ENCODE results near the gene FAM118B.
A peak's percentile ranks its signal among the peaks of the same experiment; 100 is the strongest.
"Not testable (repeated sequence)": the region's sequence is repeated elsewhere in the genome, so short reads cannot be mapped to it uniquely, and the experiment has no call there.

Gene FAM118B

GRCh38 chr11:126277780-126278179, 66.2 kb downstream of the FAM118B start:
- DNase-seq (ENCODE audit: low spot score), result no peak

DNA sequence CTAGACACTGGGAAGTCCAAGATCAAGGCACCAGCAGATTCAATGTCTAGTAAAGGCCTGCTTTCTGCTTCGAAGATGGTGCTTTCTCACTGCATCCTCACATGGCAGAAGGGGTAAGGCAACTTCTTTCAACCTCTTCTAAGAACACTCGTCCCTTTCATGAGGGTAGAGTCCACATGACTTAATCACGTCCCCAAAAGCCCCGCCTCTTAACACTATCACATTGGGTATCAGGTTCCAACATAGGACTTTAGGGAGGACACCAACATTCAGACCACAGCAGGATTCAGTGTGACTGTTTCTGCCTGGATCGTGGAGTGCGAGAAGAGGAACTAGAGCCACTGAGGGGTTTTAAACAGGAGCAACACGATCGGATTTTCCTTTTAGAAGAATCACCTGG, 67.6 kb downstream of the FAM118B start:
- DNase-seq (ENCODE audit: low spot score), result no peak

DNA sequence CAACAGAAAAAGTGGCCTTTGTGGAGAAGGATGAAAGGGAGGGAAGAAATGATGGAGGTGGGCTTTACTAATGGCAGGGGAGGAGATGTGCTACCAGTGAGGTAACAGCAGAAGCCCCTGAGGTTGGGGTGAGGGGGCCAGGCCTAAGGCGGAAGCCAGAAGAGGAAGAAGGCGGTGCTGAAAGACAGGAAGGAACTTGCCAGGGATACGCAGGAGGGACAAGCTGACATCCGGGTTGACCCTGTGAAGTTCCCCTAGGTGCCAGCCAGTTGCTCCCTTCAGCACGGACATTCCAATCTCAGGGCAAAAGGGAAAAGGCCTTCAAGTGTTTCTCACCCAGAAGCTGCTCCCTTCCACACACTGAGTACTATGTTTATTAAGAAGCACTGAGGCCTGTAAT, 69.0 kb downstream of the FAM118B start:
- no peak for DNase-seq (ENCODE audit: low spot score)

DNA sequence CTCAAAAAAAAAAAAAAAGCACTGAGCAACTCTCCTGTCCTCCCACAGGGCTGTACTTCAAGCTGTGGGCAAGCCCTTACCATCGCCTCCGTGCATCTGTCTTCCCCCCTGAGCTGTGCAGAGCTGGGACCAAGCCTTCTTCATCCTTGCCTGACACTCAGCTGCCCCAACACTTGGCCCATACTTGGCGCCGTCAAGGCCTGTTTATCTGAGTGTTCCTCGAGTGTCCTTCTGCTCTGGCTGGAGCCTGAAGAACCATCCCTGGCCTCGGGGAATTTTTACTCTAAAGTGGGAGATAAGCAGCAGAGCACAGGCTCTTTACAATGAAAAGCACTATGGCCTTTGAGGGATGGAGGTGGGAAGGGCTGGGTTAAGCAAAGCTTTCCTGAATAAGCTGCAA, 69.7 kb downstream of the FAM118B start:
- no peak for DNase-seq (ENCODE audit: low spot score)

- no peak for DNase-seq (ENCODE audit: low spot score)
Observed at GRCh38 chr11:126281666-126282175, 70.1 kb downstream of the FAM118B start.

- peak; percentile 41 for DNase-seq (ENCODE audit: low spot score)
Observed at GRCh38 chr11:126282361-126282735, 70.8 kb downstream of the FAM118B start.

DNA sequence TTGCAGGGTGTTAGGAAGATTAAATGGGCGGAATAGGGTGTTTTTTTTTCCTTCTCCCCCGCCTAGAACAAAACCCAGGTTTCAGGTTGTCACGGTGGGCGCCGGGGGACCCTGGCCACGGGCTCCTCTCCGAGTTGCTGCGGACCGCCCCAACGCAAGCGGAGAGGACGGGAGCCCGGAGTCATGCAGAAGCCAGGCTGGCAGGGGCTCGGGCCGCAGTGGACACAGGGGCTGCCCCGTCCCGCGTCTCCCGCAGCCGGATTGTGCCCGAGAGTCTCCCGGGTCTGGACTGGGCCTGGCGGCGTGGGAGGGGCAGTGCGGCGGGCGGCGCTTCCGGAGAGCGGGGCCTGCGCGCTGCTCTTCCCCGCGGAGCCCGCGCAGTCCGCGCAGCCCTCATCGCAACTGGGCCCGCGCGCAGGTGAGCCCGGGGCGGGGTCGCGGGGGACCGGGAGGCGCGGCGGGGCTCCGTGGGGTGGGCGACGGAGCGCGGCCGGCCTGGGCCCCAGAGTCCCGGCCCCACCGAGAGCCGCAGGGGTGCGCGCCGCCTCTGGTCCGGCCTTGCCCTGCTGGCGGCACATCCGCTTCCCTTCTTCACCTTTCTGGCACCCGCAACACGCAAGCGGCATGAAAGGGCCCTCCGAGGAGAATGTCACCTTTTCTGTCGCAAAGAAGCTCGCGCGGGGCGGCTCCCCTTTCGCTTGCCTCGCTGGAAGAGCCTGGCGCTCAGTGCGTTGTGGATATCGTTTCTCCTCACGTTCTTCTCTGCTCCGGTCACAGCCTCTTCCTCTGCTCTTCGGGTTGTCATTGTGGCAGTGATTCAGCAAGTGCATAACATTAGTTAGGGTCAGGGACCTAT, 71.4 kb downstream of the FAM118B start, which contains the start of gene TIRAP:
TSS of gene TIRAP (plus strand) at position 358 of the 856 bp plus-strand sequence. CDS start 7,802 bp downstream, outside the sequence.
- peak; percentile 77 for DNase-seq (ENCODE audit: low spot score)

- peak; percentile 88 for DNase-seq (ENCODE audit: low spot score)
Observed at GRCh38 chr11:126284829-126285228, 73.2 kb downstream of the FAM118B start.

DNA sequence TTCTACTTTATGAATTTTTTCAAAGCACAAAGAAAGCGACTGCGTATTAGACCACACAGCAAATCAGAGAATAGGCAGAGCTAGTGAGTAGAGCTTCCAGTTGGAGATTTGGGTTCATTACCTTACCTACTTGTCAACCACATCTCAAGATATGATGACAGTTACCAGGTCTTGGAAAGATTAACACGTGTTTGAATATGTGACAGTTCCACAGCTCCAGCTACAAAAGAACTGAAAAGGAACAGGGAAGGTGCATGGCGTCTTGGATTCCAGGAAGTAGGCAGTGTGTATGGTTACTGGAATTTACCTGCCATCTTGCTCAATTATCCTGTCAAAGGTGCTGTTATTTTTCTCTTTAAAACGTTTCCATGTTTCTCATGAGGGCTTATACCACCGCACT, 76.7 kb downstream of the FAM118B start:
- DNase-seq (ENCODE audit: low spot score), result no peak

DNA sequence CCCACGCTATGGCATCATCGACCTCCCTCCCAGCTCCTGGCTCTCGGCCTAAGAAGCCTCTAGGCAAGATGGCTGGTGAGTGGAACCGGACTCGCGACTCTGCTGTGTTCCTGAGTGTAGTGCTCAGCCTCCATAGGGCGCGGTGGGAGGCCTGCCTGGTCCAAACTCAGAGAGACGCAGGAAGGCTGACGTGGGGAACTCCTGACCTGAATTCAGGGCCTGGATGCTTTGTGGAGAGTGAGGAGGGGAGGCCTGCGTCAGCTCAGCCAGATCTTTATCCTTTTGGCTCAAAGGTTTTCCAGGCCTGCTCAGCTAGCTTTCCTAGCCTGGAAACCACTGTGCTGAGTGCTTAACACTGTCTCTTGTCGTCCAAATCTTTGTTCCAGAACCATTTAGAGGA, 79.3 kb downstream of the FAM118B start:
- no peak for DNase-seq (ENCODE audit: low spot score)

- DNase-seq (ENCODE audit: low spot score), result no peak
Observed at GRCh38 chr11:126293726-126294125, 82.1 kb downstream of the FAM118B start.

GRCh38 chr11:126297004-126297403, 85.4 kb downstream of the FAM118B start:
- no peak for DNase-seq (ENCODE audit: low spot score)

- peak; percentile 90 for DNase-seq (ENCODE audit: low spot score)
Observed at GRCh38 chr11:126303623-126304456, 92.3 kb downstream of the FAM118B start, which contains the start of gene DCPS. Gene DCPS (plus strand): TSS chr11:126304060. CDS start chr11:126304081, 21 bp downstream.

DNA sequence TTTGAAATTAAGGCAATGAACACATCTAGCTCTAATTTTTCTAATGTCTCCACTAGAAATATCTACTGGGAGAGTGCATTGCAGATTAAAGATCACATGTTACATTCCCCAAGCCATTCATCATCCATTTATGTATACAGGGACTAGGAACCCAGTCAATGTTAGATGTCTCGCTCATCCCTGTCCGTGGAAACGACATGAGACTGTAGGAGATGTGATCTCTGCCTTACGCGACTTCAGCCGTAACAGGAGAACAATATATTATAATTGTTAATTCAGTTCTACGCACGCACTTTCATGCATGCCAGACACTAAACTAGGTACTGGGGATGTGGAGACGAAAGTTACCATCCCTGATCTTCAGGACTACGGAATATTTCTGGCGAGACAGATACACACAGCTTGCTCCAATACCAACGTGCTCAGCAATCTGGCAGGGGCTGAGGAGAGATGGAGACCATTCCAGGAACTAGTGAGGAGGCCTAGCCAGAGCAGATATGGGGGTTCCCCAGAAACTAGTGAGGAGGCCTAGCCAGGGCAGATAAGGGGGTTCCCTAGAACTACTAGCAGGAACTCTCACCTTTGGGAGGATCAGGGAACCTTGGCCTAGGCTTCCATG, 93.0 kb downstream of the FAM118B start:
- no peak for DNase-seq (ENCODE audit: low spot score)

GRCh38 chr11:126305699-126306098, 94.1 kb downstream of the FAM118B start:
- no peak for DNase-seq (ENCODE audit: low spot score)

DNA sequence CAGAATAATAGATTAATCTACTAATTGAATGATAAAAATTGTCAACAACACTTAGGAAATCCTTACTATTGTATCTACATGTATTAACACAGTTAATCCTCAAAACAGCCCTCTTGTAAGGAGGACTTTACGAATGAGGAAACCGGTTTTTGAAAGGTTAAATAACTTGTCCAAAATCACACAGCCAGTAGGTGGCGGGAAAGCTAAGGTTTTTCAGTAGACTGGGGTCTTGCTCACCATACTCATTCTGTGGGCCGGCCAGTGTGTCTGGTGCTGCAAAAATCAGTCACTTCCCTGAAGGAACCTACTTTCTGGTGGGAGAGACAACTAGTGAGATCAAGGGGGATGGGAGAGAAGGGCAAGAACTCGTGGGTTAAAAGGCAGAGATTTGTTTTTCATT, 96.1 kb downstream of the FAM118B start:
- peak; percentile 30 for DNase-seq (ENCODE audit: low spot score)

DNA sequence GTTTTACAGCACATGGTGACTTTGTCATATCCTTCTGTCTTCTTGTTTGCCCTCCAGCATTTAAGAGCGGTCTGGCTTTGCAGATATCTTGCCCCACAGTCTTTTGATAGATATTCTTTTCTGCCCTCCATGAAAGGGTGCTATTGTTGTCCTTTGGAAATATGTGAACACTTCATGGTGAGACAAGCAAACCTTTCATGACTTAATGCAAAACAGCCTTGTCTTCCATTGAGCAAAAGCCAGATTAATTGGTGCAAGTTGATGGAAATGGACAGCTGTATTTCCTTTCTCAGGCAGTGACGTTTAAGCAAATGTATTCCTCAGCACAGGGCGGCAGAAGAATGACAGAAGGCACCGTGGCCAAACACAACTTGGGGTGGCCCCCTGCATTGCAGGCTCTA, 96.7 kb downstream of the FAM118B start:
- no peak for DNase-seq (ENCODE audit: low spot score)

- not testable (repeated sequence) for DNase-seq (ENCODE audit: low spot score)
Observed at GRCh38 chr11:126308771-126309170, 97.2 kb downstream of the FAM118B start.

DNA sequence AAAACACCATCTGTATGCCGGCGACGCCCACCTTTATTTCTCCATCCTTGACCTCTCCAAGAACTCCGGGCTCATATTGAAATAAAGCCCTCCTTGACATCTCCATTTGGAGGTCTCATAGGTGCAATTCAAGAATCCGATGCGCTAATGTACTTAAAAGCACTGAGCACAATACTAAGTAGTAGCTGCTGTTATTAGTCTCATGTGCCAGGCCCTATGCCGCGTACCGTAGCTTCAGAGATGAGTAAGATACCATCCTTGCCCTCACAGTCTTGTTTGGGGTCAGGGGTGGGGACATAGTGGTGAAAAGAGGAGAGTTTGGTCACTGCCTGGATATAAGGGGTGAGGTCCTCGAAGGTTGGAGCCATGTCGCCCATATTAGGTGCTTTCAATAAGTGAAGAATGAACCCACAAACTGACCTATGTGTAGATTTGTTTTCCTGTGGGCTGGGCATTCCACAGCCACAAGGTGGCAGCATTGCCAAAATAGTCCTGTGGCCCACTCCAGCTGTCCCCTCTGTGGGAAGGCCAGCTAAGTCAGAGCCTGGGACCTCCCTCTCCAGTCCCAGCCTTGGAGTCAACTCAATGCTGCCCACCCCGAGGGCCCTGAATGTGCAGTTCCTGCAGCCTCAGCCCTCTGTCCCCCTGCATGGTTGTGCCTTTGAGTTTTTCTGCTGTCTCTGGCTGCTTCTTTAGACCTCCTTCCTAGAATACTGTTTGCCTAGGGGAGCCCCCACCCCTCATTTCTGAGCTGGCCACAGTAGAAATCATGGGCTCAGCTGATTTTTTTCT, 98.8 kb downstream of the FAM118B start:
- DNase-seq (ENCODE audit: low spot score), result peak; percentile 69

DNA sequence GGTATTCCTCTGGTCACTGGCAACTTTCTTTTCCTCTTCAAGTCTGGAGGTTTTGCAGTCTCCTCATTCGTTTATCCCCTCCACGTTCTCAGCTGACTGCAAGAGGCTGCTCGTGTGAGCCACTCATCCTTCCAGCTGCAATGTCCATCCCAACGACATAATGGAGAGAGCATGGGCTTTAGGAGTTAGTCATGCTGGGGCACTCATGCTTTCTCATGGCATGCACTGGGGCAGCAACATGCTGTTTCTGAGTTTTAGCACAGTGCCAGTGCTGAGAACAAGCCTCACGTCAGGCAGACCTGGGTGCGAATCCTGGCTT, 99.4 kb downstream of the FAM118B start:
- DNase-seq (ENCODE audit: low spot score), result no peak

Data from SW480 (cell line).